SJCRH30 (cell line): ENCODE measurements around the gene LAMB1. TPM values are rescaled to one million over a fixed set of nuclear protein-coding genes. Genes with fewer than 3 reads are reported as not detected.
"Not testable (repeated sequence)": the region's sequence is repeated elsewhere in the genome, so short reads cannot be mapped to it uniquely, and the experiment has no call there.

ENCODE experiments used
- DNase-seq, 2 experiments: peaks; one replicate each; pipeline ENCODE4 v3.0.0-alpha.2; 2015 to 2020
- H3K27ac ChIP-seq: fragments of 250-450 bp; sonication (Bioruptor Pico); 2 replicates; pipeline ENCODE4 v1.5.1; 2020; ENCODE audit warnings: mild to moderate bottlenecking, moderate library complexity
- H3K27me3 ChIP-seq: fragments of 250-450 bp; sonication (Bioruptor Pico); 2 replicates; pipeline ENCODE4 v1.5.1; 2020; ENCODE audit warnings: mild to moderate bottlenecking, moderate library complexity
- H3K36me3 ChIP-seq: fragments of 250-450 bp; sonication (Bioruptor Pico); 2 replicates; pipeline ENCODE4 v1.5.1; 2020; ENCODE audit warnings: mild to moderate bottlenecking, moderate library complexity
- H3K4me1 ChIP-seq: fragments of 250-450 bp; sonication (Bioruptor Pico); 2 replicates; pipeline ENCODE4 v1.5.1; 2020; ENCODE audit warnings: mild to moderate bottlenecking, moderate library complexity
- H3K4me3 ChIP-seq: fragments of 250-450 bp; sonication (Bioruptor Pico); 2 replicates; pipeline ENCODE4 v1.5.1; 2020; ENCODE audit warnings: mild to moderate bottlenecking, moderate library complexity
- H3K9me3 ChIP-seq: fragments of 250-450 bp; sonication (Bioruptor Pico); replicated peaks from 2 replicates; pipeline ENCODE4 v1.5.1; 2020; ENCODE audit warnings: mild to moderate bottlenecking, moderate library complexity
- total RNA-seq: library from RNA; depleted of rRNA; stranded (reverse); fragments of >200 nt; shearing (Covaris generic); gene quantifications from 2 replicates; pipeline ENCODE4 v1.2.3, GENCODE V29; 2014

The LAMB1 gene
- total RNA-seq, 1 experiment from 2014 or later = 106 TPM

DNA sequence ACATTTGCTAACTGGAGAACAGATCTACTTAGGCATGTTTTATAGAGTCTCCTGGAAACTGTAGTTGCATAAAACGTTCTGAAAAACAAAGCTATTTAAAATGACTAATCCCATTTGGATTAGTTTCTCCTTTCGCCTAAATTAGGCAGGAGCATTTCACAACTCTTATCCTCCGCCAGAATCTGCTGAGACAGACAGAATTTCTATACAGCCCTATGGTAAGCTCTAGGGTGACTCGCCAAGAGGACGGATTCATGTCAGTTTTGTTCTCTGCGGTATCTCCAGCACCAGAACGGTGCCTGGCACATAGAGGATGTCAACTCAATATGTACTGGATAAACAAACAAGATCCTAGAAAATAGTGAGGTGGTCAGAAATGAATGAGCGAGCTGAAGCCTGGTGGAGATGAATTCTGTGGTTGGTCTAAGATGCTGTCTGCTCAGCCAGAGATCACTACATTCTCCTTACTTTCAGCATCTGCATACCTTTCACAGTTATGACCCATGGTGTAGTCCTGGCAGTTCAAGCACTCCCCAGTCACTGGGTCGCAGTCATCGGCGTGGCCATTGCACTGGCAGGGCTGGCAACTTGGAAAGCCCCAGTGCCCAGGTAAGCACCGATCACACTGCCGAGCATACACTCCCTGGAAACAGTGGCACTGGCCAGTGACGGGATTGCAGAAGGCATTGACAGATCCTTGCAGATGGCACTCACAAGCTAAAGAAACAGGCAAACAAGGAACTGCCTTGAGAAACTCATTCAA, 44.0 kb downstream of the LAMB1 start:
- Histone ChIP-seq H3K4me1 (no peaks in the 10 kb centered on the region; the same call in 1 of the 2 replicates), H3K4me3 (no peak overlapping the region), H3K27ac (no peak overlapping the region), H3K27me3 (no peaks in the 10 kb centered on the region), H3K36me3 (peaks cover 88% of the 10 kb centered on the region), H3K9me3 (no peaks in the 10 kb centered on the region)
- no peak for DNase-seq

DNA sequence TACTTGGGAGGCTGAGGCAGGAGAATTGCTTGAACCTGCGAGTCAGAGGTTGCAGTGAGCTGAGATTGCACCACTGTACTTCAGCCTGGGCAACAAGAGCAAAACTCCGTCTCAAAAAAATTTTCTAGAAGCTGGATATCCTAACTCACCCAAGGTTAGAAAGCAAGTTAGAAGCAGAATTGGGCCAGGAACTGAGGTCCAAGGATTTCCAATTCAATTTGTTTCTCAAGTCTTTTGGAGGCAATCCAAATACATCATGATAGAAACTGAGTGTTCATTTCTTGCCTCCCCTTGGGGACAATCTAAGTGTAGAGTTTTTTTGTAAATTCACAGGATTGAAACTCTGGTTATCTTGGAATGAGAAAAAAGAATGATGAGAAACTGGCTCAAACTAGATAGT, 45.5 kb downstream of the LAMB1 start:
- Histone ChIP-seq H3K27me3 (no peaks in the 10 kb centered on the region), H3K36me3 (peaks cover 83% of the 10 kb centered on the region), H3K4me3 (no peak overlapping the region), H3K27ac (no peak overlapping the region), H3K4me1 (peaks cover 12% of the 10 kb centered on the region; the same call in 1 of the 2 replicates), H3K9me3 (no peaks in the 10 kb centered on the region)
- no peak for DNase-seq

DNA sequence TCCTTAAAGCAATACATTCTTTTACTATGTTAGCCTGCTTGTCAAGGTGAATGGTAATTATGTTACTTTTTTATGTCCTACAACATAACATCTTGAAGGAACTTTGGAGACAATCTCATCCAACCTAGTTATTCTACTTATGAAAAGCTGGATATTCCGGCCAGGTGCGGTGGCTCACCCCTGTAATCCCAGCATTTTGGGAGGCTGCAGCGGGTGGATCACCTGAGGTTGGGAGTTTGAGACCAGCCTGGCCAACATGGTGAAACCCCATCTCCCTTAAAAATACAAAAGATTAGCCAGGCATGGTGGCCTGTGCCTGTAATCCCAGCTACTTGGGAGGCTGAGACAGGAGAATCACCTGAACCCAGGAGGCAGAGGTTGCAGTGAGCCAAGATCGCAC, 46.0 kb downstream of the LAMB1 start:
- not testable (repeated sequence) for H3K9me3 ChIP-seq, H3K27ac ChIP-seq, H3K4me3 ChIP-seq, H3K27me3 ChIP-seq, DNase-seq
- Histone ChIP-seq H3K36me3 (peaks cover 83% of the 10 kb centered on the region), H3K4me1 (peaks cover 17% of the 10 kb centered on the region)

DNA sequence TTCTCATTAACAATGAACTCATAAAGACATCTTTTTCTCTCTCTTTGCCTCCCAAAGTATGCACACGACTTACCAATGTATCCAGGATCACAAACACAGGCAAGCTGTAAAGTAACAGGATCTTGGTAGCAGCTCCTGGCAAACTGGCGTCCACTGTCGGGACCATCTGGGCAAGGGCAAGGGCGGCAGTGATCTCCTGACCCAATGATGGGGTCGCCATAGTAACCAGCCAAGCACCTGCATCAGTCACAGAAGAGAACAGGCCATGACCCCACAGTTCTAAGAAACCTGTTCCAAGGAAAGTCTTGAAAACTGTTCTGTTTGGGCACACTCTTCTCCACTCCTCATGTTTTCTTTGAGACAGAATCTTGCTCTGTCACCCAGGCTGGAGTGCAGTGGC, 47.6 kb downstream of the LAMB1 start:
- no peaks in the 10 kb centered on the region for H3K9me3 ChIP-seq
- no peak overlapping the region for H3K4me3 ChIP-seq
- peaks cover 85% of the 10 kb centered on the region for H3K36me3 ChIP-seq

DNA sequence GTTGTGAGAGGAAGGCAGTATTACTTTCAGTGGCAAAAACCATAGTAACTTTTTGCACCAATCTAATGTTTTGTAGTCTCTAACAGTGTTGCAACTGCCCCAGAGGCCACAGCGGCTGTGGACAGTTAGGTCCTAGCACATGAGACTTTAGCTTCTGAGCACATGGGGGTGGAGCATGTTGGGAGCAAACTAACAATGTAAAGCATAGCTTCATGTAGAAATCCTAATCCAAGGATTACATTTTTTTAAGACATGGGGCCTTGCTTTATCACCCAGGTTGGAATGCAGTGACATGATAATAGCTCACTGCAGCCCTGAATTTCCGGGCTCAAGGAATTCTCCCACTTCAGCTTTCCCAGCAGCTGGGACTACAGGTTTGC, 49.0 kb downstream of the LAMB1 start:
- H3K9me3 ChIP-seq = no peaks in the 10 kb centered on the region
- H3K36me3 ChIP-seq = peaks cover 74% of the 10 kb centered on the region
- H3K4me1 ChIP-seq = peaks cover 43% of the 10 kb centered on the region
- no peaks in the 10 kb centered on the region for H3K27me3 ChIP-seq
- H3K4me3 ChIP-seq = no peak overlapping the region
- DNase-seq = no peak
- H3K27ac ChIP-seq = no peak overlapping the region

More for the DNA sequence above, 47.6 kb downstream of the LAMB1 start:
- H3K27me3 ChIP-seq = no peaks in the 10 kb centered on the region
- no peak for DNase-seq
- H3K4me1 ChIP-seq = peaks cover 28% of the 10 kb centered on the region
- no peak overlapping the region for H3K27ac ChIP-seq

DNA sequence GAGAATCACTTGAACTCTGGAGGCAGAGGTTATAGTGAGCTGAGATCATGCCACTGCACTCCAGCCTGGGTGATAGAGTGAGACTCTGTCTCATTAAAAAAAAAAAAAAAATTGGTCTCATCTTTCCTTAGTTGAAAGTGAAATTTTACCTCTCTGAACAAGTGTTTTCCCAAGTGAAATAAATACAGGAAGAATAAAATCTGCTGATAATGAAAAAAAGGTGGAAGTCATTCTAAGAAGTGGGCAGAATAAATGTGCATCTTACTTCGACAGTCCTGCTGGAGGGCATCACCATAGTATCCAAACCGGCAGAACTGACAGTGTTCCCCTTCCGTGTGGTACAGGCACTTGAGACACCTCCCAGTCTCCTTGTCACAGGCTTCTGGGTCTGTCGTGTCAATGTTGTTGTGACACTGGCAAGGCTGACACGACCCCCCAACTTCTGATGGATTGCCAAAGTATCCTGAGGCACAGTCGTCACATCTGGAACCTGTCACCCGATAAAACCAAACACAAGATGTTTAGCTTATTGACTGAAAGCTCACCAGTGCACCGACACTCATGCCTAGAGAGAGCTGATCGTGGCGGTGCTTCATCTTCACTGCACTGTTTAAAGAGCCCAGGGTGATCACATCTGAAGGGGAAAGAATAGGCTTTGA, 49.6 kb downstream of the LAMB1 start:
- Histone ChIP-seq H3K27ac (no peak overlapping the region; the same call in 1 of the 2 replicates), H3K27me3 (no peaks in the 10 kb centered on the region)
- DNase-seq = no peak

DNA sequence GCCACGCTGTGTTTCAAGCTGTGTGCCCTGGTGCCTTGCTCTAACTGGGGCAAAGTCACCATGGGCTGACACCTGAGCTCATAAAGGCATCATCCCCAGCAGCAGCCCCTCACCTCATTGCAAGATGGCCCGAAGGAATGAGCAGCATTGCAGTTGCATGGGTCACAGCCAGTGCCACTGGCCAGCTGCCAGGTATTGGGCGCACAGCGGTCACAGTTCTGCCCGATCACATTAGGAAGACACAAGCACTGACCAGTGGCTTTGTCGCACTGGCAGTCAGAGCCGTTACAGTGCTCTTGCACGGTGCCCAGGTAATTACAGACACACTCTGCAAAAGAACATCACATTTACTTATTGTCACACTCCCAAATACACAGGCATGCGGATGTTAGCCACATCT, 51.1 kb downstream of the LAMB1 start:
- peak overlapping the region; percentile 0; the same call in 1 of the 2 replicates for H3K27ac ChIP-seq
- no peak overlapping the region for H3K4me3 ChIP-seq
- no peak for DNase-seq
- no peaks in the 10 kb centered on the region for H3K9me3 ChIP-seq
- H3K4me1 ChIP-seq = peaks cover 55% of the 10 kb centered on the region
- H3K36me3 ChIP-seq = peaks cover 59% of the 10 kb centered on the region
- H3K27me3 ChIP-seq = no peaks in the 10 kb centered on the region

More for the DNA sequence above, 49.6 kb downstream of the LAMB1 start:
- Histone ChIP-seq H3K9me3 (no peaks in the 10 kb centered on the region), H3K4me1 (peaks cover 48% of the 10 kb centered on the region), H3K36me3 (peaks cover 69% of the 10 kb centered on the region), H3K4me3 (no peak overlapping the region)

DNA sequence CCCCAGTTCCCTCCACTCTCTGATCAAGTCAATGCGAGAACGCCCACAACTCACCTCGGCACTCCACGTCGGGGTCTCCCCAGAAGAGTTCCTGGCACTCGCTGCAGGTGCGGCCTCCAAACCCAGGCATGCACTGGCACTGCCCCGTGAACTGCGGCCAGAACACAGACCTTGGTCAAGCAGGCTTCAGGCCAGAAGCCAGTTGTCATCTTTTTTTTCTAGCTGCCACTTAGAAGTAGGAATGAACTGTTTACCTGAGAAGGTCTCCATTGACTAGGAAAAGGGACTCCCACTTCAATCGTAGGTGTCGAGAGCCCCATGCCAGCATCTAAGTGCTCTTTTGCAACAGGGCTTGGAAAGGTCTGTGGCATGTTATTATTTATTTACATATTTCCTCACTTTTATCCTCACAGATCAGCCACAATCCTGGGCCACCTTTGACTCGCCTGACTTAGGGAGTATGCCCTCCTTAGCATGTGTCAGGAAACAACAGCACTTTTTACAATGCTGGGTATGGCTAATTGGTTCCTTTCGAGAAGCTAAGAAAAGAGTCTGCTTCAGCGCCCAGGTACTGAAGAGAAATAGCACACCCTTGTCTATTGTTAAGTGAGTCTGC, 51.7 kb downstream of the LAMB1 start:
- Histone ChIP-seq H3K4me1 (peaks cover 62% of the 10 kb centered on the region), H3K27ac (no peak overlapping the region; the same call in 1 of the 2 replicates), H3K36me3 (peaks cover 53% of the 10 kb centered on the region), H3K4me3 (no peak overlapping the region), H3K9me3 (no peaks in the 10 kb centered on the region), H3K27me3 (no peaks in the 10 kb centered on the region)
- no peak for DNase-seq

DNA sequence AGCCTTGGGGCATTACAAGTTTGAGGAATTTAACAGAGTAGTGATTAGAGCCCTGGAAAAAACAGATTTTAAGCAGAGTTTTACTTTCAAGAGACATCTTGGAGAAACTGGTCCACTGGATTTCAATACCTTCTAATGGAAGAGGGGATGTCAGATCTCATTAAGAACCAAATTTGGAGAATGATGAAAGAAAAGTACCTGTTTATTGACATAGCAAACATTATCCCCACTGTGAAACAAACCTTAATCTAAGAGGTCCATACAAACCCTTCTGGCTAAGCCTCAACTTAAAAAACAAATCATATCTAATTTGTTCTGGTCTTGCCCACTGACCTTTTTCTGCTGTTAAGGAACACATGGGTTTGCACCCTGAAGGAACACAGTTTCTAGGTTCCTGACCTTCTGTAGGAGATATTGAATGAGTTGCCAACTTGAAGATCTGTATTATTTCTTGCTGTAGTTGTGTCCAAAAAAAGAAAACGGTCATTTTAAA, 53.5 kb downstream of the LAMB1 start:
- peaks cover 42% of the 10 kb centered on the region for H3K36me3 ChIP-seq
- H3K27me3 ChIP-seq = no peaks in the 10 kb centered on the region
- H3K4me3 ChIP-seq = no peak overlapping the region
- peak in 1 of 2 experiments; percentile 67 for DNase-seq
- H3K27ac ChIP-seq = peak overlapping the region; percentile 26
- peaks cover 76% of the 10 kb centered on the region for H3K4me1 ChIP-seq
- no peaks in the 10 kb centered on the region for H3K9me3 ChIP-seq

DNA sequence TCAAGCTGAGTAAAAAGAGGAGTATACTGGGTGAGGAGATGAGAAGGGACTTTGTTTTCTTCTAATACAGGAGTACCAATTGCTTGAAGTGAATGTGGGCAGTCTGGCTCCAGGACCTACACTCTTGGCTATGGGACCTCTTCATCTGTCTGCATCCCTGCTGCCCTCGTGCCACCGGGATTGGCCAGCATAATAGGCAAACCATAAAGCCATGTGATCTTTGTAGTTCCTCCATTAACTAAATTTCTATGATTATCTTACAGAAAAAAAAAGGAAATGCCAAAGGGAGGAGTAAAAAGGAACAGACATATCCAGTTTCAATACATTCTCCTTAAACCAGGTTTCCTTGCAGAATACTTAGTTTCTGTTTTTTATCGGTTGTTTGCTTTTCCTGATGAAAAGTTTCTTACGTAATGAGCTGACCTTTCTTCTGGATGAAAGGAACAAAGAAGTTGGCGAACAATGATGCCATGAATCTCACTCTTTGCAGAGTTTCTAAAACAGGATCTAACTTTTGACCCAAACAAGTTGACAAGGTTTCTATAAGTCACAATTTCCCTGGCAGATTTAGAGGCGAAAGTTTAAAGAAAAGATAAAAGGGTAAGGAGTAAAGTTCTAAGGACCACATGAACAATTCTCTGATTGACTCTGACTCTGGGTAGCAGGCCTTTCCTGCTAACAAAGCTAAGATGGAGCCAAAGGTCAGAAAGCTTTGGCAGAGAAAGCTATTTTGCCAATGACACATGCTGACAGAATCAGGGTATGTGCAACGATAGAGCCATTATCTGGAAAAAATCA, 54.1 kb downstream of the LAMB1 start:
- Histone ChIP-seq H3K36me3 (peaks cover 44% of the 10 kb centered on the region), H3K4me1 (peaks cover 76% of the 10 kb centered on the region), H3K9me3 (no peaks in the 10 kb centered on the region), H3K27me3 (no peaks in the 10 kb centered on the region), H3K4me3 (no peak overlapping the region), H3K27ac (peak overlapping the region; percentile 26)
- peak; percentile 43 to 76 for DNase-seq

DNA sequence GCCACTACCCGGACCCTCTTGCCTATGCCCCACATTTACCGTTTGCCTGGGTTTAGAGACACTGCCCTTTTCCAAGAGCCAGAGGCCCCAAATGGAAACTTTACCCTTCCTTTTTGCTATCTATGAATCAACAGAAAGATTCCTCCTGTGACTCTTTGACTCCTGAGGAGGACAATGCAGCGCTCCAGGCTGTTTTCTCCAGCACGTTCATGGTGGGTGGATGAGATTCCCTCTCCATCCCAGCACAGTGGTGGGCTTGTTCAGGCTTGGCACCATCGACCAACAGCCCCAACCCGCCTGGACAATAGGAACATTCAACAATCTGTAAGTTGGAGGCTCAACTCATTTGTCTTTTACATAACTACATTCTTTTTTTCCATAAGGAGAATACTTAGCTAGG, 56.1 kb downstream of the LAMB1 start:
- DNase-seq = no peak
- peaks cover 58% of the 10 kb centered on the region for H3K4me1 ChIP-seq
- H3K27me3 ChIP-seq = no peaks in the 10 kb centered on the region
- H3K9me3 ChIP-seq = no peaks in the 10 kb centered on the region
- no peak overlapping the region for H3K4me3 ChIP-seq
- peaks cover 49% of the 10 kb centered on the region for H3K36me3 ChIP-seq
- no peak overlapping the region for H3K27ac ChIP-seq

DNA sequence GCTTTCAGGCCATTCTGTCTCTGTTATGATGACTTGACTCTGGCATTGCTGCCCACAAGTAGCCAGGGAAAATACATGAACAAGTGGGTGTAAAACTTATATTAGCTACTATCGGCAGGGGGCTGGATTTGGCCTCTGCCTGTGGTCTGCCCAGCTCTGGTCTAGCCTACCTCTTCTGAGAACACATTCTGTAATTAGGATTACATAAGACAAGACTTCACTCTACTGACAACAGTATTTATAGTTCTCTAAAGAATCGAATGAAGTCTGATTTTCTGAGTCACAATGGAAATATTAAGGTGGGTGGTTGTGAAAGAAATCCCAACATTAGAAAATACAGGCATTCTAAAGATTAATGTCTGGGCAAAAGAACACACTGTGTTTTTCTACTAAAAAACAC, 56.5 kb downstream of the LAMB1 start:
- Histone ChIP-seq H3K36me3 (peaks cover 44% of the 10 kb centered on the region), H3K9me3 (no peaks in the 10 kb centered on the region), H3K27me3 (no peaks in the 10 kb centered on the region), H3K4me1 (peaks cover 54% of the 10 kb centered on the region), H3K4me3 (no peak overlapping the region), H3K27ac (no peak overlapping the region)
- DNase-seq = no peak

DNA sequence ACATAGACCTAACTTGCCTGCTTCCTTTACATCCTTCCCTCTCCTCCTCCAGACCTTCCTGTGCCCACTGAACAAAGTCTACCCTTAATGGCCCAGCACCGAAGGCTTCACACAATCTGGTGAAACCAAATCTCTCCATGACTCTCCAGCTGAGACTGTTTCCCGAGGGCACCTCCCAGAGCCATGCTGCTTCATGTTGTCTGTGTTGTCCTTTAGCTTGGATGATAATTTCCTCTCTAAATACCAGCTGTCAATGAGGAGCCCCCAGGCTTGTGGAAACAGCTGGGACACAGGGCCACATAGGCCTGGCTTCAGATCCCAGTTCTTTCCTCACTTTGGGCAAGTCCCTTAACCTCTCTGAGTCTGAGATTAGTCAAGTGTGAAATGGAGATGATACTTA, 57.6 kb downstream of the LAMB1 start:
- no peaks in the 10 kb centered on the region for H3K9me3 ChIP-seq
- DNase-seq = peak; percentile 80 to 93
- H3K4me1 ChIP-seq = peaks cover 48% of the 10 kb centered on the region
- H3K27ac ChIP-seq = peak overlapping the region; percentile 33
- peaks cover 41% of the 10 kb centered on the region for H3K36me3 ChIP-seq
- H3K27me3 ChIP-seq = no peaks in the 10 kb centered on the region
- no peak overlapping the region for H3K4me3 ChIP-seq

DNA sequence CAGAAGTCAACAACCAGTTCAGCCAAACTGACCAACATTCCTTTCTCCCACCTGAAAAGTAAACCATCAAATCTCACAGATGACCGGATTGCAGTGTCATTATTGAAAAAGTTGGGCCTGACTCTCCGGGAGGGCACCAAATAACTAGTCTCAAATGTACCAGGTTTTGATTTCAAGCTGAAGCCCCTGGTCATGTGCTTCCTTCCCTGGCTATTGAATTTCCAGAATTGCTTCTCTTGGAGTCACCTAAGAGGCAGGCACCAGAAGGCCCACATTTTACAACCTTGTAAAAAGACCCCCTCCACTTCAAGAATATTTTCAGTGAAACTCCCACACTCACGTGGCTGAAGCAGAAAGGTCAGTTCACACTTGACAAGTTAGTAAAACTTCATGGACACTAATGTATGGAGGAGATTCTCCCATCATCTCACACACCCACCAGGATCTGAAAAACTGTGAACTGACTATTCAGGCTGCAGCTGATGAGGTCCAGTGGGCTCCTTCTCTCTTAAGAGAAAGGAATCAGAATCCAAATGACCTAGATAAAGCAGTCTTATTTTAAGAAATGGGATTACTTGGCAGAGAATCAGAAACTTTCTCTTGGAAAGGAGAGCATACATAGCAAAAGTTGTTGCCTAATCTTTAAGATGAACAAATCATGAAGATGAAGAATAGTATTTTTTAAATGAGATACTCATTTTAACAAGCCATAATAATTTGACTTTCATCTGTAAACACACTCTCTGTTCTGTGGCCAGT, 58.4 kb downstream of the LAMB1 start:
- Histone ChIP-seq H3K27me3 (no peaks in the 10 kb centered on the region), H3K36me3 (peaks cover 46% of the 10 kb centered on the region), H3K4me3 (no peak overlapping the region), H3K4me1 (peaks cover 42% of the 10 kb centered on the region), H3K9me3 (no peaks in the 10 kb centered on the region), H3K27ac (no peak overlapping the region)
- no peak for DNase-seq
